ENCODE results near the gene IRF2BPL.

The IRF2BPL gene

GRCh38 chr14:77053046-77053841 is 24.7 kb upstream of the IRF2BPL start:
- peak; percentile 79 for DNase-seq

- DNase-seq, result no peak
Observed at GRCh38 chr14:77052281-77053044, 24.0 kb upstream of the IRF2BPL start.

GRCh38 chr14:77051116-77051515 is 22.6 kb upstream of the IRF2BPL start:
- no peak for DNase-seq

GRCh38 chr14:77046721-77047120 is 18.2 kb upstream of the IRF2BPL start:
- DNase-seq, result no peak

GRCh38 chr14:77045238-77046162 is 17.0 kb upstream of the IRF2BPL start:
- no peak for DNase-seq

- DNase-seq, result no peak
Observed at GRCh38 chr14:77044783-77045237, 16.3 kb upstream of the IRF2BPL start.

- no peak for DNase-seq
Observed at GRCh38 chr14:77043984-77044485, 15.5 kb upstream of the IRF2BPL start.

- DNase-seq, result peak; percentile 68
Observed at GRCh38 chr14:77043177-77043983, 14.9 kb upstream of the IRF2BPL start.

GRCh38 chr14:77041881-77042545 is 13.5 kb upstream of the IRF2BPL start:
- DNase-seq, result peak; percentile 10

GRCh38 chr14:77040741-77041653 is 12.5 kb upstream of the IRF2BPL start:
- DNase-seq, result no peak

- DNase-seq, result peak; percentile 98
Observed at GRCh38 chr14:77040059-77040740, 11.7 kb upstream of the IRF2BPL start.

- DNase-seq, result no peak
Observed at GRCh38 chr14:77039285-77040058, 11.0 kb upstream of the IRF2BPL start.

GRCh38 chr14:77037938-77038568 is 9.5 kb upstream of the IRF2BPL start:
- peak; percentile 45 for DNase-seq

- no peak for DNase-seq
Observed at GRCh38 chr14:77037215-77037937, 8.9 kb upstream of the IRF2BPL start.

GRCh38 chr14:77036484-77037214 is 8.1 kb upstream of the IRF2BPL start:
- DNase-seq, result no peak

GRCh38 chr14:77035267-77035666 is 6.8 kb upstream of the IRF2BPL start:
- no peak for DNase-seq
